ENCODE data around the gene LYSMD4. TPM values are rescaled to one million over a fixed set of nuclear protein-coding genes. Genes with fewer than 3 reads are reported as not detected.

The LYSMD4 gene
- total RNA-seq, 1 donor from 2014 or later = 4.3 TPM

DNA sequence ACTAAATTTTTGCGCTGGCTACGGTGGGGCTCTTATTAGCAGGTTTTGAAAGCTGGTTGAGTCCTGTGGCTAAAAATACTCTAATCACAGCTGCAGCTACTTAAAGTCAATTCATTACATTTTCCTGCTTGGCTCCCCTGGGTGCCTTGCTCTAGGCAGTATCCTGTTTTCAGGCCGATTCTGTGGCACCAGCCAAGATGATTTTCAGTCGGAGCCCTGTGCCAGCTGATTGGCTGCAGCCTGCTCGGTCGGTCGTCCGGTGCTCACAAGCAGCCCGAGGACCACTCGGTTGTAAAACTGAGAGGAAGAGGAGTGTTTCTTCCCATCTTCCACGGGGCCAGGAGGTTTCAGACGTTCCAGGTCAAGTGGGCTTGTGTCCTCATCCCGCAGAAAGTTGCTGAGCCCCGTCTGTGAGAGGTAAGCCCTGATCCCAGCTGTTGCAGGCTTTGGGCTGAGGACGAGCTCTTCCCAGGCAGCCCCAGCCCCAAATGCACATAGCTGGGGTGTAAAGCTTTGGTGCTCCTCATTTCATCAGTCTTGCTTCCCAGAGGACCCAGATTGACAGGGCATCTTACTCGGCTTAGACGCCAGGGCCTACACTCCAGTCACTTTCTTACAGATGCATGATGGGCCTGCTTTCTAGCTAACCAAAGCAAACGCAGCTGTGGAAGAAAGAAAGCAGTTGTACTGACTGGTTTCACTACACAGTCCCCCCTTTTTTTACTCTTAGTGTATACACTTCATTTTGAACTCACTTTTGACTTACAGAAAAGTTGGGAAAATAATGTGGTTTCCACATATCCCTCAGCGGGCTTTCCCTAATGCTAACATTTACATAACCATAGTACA lies 15.9 kb downstream of the LYSMD4 start:
- no peak for DNase-seq (ENCODE audit: low read depth)
- no peak overlapping the region for H3K4me3 ChIP-seq (ENCODE audit: low read depth, low read length)
- TF ChIP-seq, protein P1, sequence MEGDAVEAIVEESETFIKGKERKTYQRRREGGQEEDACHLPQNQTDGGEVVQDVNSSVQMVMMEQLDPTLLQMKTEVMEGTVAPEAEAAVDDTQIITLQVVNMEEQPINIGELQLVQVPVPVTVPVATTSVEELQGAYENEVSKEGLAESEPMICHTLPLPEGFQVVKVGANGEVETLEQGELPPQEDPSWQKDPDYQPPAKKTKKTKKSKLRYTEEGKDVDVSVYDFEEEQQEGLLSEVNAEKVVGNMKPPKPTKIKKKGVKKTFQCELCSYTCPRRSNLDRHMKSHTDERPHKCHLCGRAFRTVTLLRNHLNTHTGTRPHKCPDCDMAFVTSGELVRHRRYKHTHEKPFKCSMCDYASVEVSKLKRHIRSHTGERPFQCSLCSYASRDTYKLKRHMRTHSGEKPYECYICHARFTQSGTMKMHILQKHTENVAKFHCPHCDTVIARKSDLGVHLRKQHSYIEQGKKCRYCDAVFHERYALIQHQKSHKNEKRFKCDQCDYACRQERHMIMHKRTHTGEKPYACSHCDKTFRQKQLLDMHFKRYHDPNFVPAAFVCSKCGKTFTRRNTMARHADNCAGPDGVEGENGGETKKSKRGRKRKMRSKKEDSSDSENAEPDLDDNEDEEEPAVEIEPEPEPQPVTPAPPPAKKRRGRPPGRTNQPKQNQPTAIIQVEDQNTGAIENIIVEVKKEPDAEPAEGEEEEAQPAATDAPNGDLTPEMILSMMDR (conservative IDR thresholded peaks at IDR 0.05; ENCODE audit: low read depth, low read length) = no peak

GRCh38 chr15:99716540-99717095 lies 16.6 kb downstream of the LYSMD4 start:
- H3K4me3 ChIP-seq (ENCODE audit: low read depth, low read length) = no peak overlapping the region
- DNase-seq (ENCODE audit: low read depth) = no peak
- TF ChIP-seq, protein P1 (conservative IDR thresholded peaks at IDR 0.05; ENCODE audit: low read depth, low read length) = no peak

DNA sequence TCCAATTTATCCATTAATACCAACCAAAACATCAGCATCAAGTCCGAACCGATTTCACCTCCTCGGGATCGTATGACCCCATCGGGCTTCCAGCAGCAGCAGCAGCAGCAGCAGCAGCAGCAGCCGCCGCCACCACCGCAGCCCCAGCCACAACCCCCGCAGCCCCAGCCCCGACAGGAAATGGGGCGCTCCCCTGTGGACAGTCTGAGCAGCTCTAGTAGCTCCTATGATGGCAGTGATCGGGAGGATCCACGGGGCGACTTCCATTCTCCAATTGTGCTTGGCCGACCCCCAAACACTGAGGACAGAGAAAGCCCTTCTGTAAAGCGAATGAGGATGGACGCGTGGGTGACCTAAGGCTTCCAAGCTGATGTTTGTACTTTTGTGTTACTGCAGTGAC lies 20.8 kb downstream of the LYSMD4 start:
- H3K4me3 ChIP-seq (ENCODE audit: low read depth, low read length) = no peak overlapping the region
- no peak for DNase-seq (ENCODE audit: low read depth)
- TF ChIP-seq, protein P1 (conservative IDR thresholded peaks at IDR 0.05; ENCODE audit: low read depth, low read length) = no peak

DNA sequence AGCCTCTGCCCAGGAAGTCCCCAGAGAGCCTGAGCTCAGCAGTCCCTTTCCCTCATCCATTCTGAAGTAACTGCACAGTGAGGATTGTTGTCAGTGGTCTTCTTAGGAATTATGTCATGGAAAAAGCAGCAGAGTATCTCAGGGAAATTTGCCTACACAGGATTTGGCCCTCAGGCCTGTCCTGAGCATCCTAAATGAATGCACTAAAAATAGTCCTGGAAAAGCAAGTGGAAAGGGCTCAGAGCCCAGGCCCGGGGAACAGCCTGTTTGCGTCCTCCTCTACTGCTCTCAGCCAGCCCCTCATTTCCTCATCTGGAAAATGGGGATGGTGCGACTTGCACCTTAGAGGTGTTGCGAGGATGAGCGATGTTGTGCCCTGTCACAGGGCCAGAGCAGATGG lies 21.6 kb downstream of the LYSMD4 start:
- TF ChIP-seq, protein P1 (conservative IDR thresholded peaks at IDR 0.05; ENCODE audit: low read depth, low read length) = no peak
- no peak overlapping the region for H3K4me3 ChIP-seq (ENCODE audit: low read depth, low read length)
- no peak for DNase-seq (ENCODE audit: low read depth)

- H3K4me3 ChIP-seq (ENCODE audit: low read depth, low read length) = no peak overlapping the region
- DNase-seq (ENCODE audit: low read depth) = no peak
- TF ChIP-seq, protein P1 (conservative IDR thresholded peaks at IDR 0.05; ENCODE audit: low read depth, low read length) = no peak
Observed at GRCh38 chr15:99709243-99709986, 23.8 kb downstream of the LYSMD4 start.

GRCh38 chr15:99708563-99708962 lies 24.7 kb downstream of the LYSMD4 start:
- DNase-seq (ENCODE audit: low read depth) = peak; percentile 73
- H3K4me3 ChIP-seq (ENCODE audit: low read depth, low read length) = no peak overlapping the region
- TF ChIP-seq, protein P1 (conservative IDR thresholded peaks at IDR 0.05; ENCODE audit: low read depth, low read length) = no peak

Data from epithelial cell of proximal tubule (primary cell).